NT2/D1 (cell line): ENCODE results near the gene VPS72.

Experiments used
- SUZ12 ChIP-seq: IDR thresholded peaks from 2 replicates; pipeline ENCODE4 v1.6.1; 2011; ENCODE audit not compliant: insufficient read length, insufficient read depth; ENCODE audit errors: extremely low read depth
- YY1 ChIP-seq: IDR thresholded peaks from 2 replicates; pipeline ENCODE4 v1.6.1; 2011; ENCODE audit not compliant: insufficient read length, insufficient read depth
- ZNF274 ChIP-seq: IDR thresholded peaks from 2 replicates; pipeline ENCODE4 v1.6.1; 2011; ENCODE audit warnings: mild to moderate bottlenecking, low read depth, low read length

GRCh38 chr1:151166505-151166956 is 23.5 kb downstream of the VPS72 start:
- no peak for TF ChIP-seq YY1
- TF ChIP-seq SUZ12, result no peak
- no peak for TF ChIP-seq ZNF274
